Transverse colon (tissue), 4 donors: ENCODE measurements around the gene STK10. TPM values are rescaled to one million over a fixed set of nuclear protein-coding genes. Genes with fewer than 3 reads are reported as not detected.

Source experiments
- DNase-seq: peaks from one replicate; pipeline ENCODE4 v3.0.0-alpha.2; 2019
- H3K27ac ChIP-seq, 4 donors: fragments of 200-600 bp; sonication (generic); 2 replicates each; pipeline ENCODE4 v1.5.1; 2016 to 2018; ENCODE audit warnings: inconsistent platforms in 4 of 4
- H3K27me3 ChIP-seq: fragments of 200-600 bp; sonication (generic); 2 replicates; pipeline ENCODE4 v1.5.1; 2017; ENCODE audit warnings: inconsistent platforms
- H3K36me3 ChIP-seq, 4 donors: fragments of 200-600 bp; sonication (generic); 2 replicates each; pipeline ENCODE4 v1.5.1; 2017 to 2019; ENCODE audit warnings: inconsistent platforms in 4 of 4
- H3K4me1 ChIP-seq, 4 donors: fragments of 200-600 bp; sonication (generic); 2 replicates each; pipeline ENCODE4 v1.5.1; 2017 to 2020; ENCODE audit warnings: inconsistent platforms in 4 of 4
- H3K4me3 ChIP-seq, 4 donors: fragments of 200-600 bp; sonication (generic); 1 replicate in 1 of 4; 2 replicates in 3 of 4; pipeline versions ENCODE4 v1.5.1 to v1.6.1; 2017 to 2019; ENCODE audit warnings: inconsistent platforms in 4 of 4
- H3K9me3 ChIP-seq, 2 donors: fragments of 200-600 bp; sonication (generic); 2 replicates each; pipeline ENCODE4 v1.5.1; 2017 to 2019; ENCODE audit warnings: inconsistent platforms in 2 of 2
- CTCF ChIP-seq, 5 experiments: fragments of 200-600 bp in 3 of 5; fragments of 450-650 bp in 2 of 5; sonication (generic) in 3 of 5; IDR thresholded peaks; 1 replicate in 2 of 5; 2 replicates in 3 of 5; pipeline ENCODE4 v1.5.1; 2016 to 2017; ENCODE audit warnings: antibody characterized with exemption in 5 of 5, inconsistent platforms in 3 of 5, mild to moderate bottlenecking in 2 of 5, moderate library complexity in 1 of 5
- EP300 ChIP-seq: sonication (generic); formaldehyde crosslinking; IDR thresholded peaks from one replicate; pipeline ENCODE4 v1.6.1; 2017; ENCODE audit warnings: antibody characterized with exemption, low read depth
- POLR2A ChIP-seq: fragments of 450-650 bp; IDR thresholded peaks from one replicate; pipeline ENCODE4 v1.6.1; 2016; ENCODE audit warnings: antibody characterized with exemption, mild to moderate bottlenecking, moderate library complexity
- POLR2AphosphoS5 ChIP-seq, 3 donors: sonication (generic); formaldehyde crosslinking; IDR thresholded peaks; one replicate each; pipeline ENCODE4 v1.6.1; 2016; ENCODE audit warnings: antibody characterized with exemption in 3 of 3
- WGBS, 2 donors: methylation state at CpG; one replicate each; pipeline ENCODE4 v1.1.5; 2018; ENCODE audit warnings: low coverage in 1 of 2; 5-methylcytosine and 5-hydroxymethylcytosine counted together
- in situ Hi-C, 4 donors: fragments of 200-750 bp; cut with MboI; loops; one replicate each; pipeline versions ENCODE4 v1.15.0 to v1.15.1; 2017; ENCODE audit warnings: low sequenced_read_pairs in 3 of 4, low pct_ligation_motif_present in 1 of 4, low pct_unique_long_range_greater_than_20kb in 1 of 4
- intact Hi-C: fragments of 100-400 bp; cut with DNase I; formaldehyde crosslinking; loops from one replicate; pipeline ENCODE4 v1.15.1; 2023; ENCODE audit warnings: low total_unique reads
- total RNA-seq, 4 donors: library from RNA; depleted of rRNA; stranded (reverse); fragments of >200 nt; gene quantifications; one replicate each; pipeline ENCODE4 v1.1.0, GENCODE V29; 2016

STK10 gene
- total RNA-seq, 4 donors from 2014 or later = 21.2 to 207 (median 49.3) TPM

GRCh38 chr5:172229904-172230303 lies 41.9 kb upstream of the STK10 start:
- peaks cover 0 to 29% (median 2%) of the 10 kb centered on the region in 4 donors for H3K36me3 ChIP-seq
- peaks cover 0 to 6% (median under 1%) of the 10 kb centered on the region in 4 donors for H3K4me1 ChIP-seq
- 71 to 82% methylated on average over 1 of the region's 1 CpG for WGBS, 2 donors
- intact Hi-C loops = no loop called here
- DNase-seq = no peak
- in situ Hi-C loops = no loop called here
- no peaks in the 10 kb centered on the region for H3K9me3 ChIP-seq
- no peak overlapping the region for H3K4me3 ChIP-seq
- no peak for TF ChIP-seq EP300
- TF ChIP-seq CTCF (IDR thresholded peaks at IDR 0.05) = no peak
- no peak for TF ChIP-seq POLR2A
- no peak for TF ChIP-seq POLR2AphosphoS5 (IDR thresholded peaks at IDR 0.05)
- H3K27ac ChIP-seq = no peak overlapping the region
- H3K27me3 ChIP-seq = no peaks in the 10 kb centered on the region

- in situ Hi-C loops = no loop called here
- no peak for TF ChIP-seq EP300
- H3K36me3 ChIP-seq = peaks cover 0 to 3% (median 0%) of the 10 kb centered on the region in 4 donors
- intact Hi-C loops = no loop called here
- no peak overlapping the region for H3K4me3 ChIP-seq
- 82 to 98% methylated on average over 1 of the region's 1 CpG for WGBS, 2 donors
- H3K4me1 ChIP-seq = no peaks in the 10 kb centered on the region
- H3K27me3 ChIP-seq = no peaks in the 10 kb centered on the region
- no peaks in the 10 kb centered on the region for H3K9me3 ChIP-seq
- H3K27ac ChIP-seq = no peak overlapping the region
- no peak for DNase-seq
These were observed 37.0 kb upstream of the STK10 start for GRCh38 chr5:172224996-172225395.

- no peak for DNase-seq
- no peaks in the 10 kb centered on the region for H3K4me1 ChIP-seq
- no peaks in the 10 kb centered on the region for H3K9me3 ChIP-seq
- H3K4me3 ChIP-seq = no peak overlapping the region
- H3K36me3 ChIP-seq = peaks cover 0 to 4% (median 0%) of the 10 kb centered on the region in 4 donors
- 79 to 85% methylated on average over 6 to 10 of the region's 10 CpGs for WGBS, 2 donors
- TF ChIP-seq EP300 (no peak), CTCF (IDR thresholded peaks at IDR 0.05) (no peak), POLR2AphosphoS5 (IDR thresholded peaks at IDR 0.05) (no peak), POLR2A (no peak)
- intact Hi-C loops = no loop called here
- H3K27me3 ChIP-seq = no peaks in the 10 kb centered on the region
- no peak overlapping the region for H3K27ac ChIP-seq
- in situ Hi-C loops = no loop called here
These were observed 36.2 kb upstream of the STK10 start for GRCh38 chr5:172223901-172224873.

- H3K27me3 ChIP-seq = no peaks in the 10 kb centered on the region
- no peak for DNase-seq
- TF ChIP-seq EP300 = no peak
- TF ChIP-seq POLR2A = no peak
- TF ChIP-seq CTCF (IDR thresholded peaks at IDR 0.05) = no peak
- no peak for TF ChIP-seq POLR2AphosphoS5 (IDR thresholded peaks at IDR 0.05)
- H3K36me3 ChIP-seq = peaks cover 0 to 5% (median 0%) of the 10 kb centered on the region in 4 donors
- in situ Hi-C loops (no loop called here), intact Hi-C loops (no loop called here)
- 86 to 95% methylated on average over 2 of the region's 2 CpGs for WGBS, 2 donors
- no peak overlapping the region for H3K27ac ChIP-seq
- no peaks in the 10 kb centered on the region for H3K9me3 ChIP-seq
- no peak overlapping the region for H3K4me3 ChIP-seq
- H3K4me1 ChIP-seq = no peaks in the 10 kb centered on the region
These were observed 31.3 kb upstream of the STK10 start for GRCh38 chr5:172219296-172219695.
